ENCODE data around the gene MYH7B.
A peak's percentile ranks its signal among the peaks of the same experiment; 100 is the strongest.

The MYH7B gene

GRCh38 chr20:34955231-34956040 is at the start of gene MYH7B, which contains the start of gene GSS:
Gene MYH7B, plus strand, starts transcription at chr20:34955868. Its CDS starts 22,138 bp downstream, at chr20:34978006.
Gene GSS, minus strand, starts transcription at chr20:34955806. Its CDS starts 3,954 bp downstream, at chr20:34951852.
- peak; percentile 99 for DNase-seq

GRCh38 chr20:34907616-34908469 is 47.8 kb upstream of the MYH7B start:
- peak; percentile 54 for DNase-seq

GRCh38 chr20:34915131-34915530 is 40.5 kb upstream of the MYH7B start:
- no peak for DNase-seq

- DNase-seq: no peak
These were observed 39.8 kb upstream of the MYH7B start for GRCh38 chr20:34915749-34916455.

GRCh38 chr20:34916774-34917354 is 38.8 kb upstream of the MYH7B start:
- DNase-seq: no peak

- no peak for DNase-seq
These were observed 35.6 kb upstream of the MYH7B start for GRCh38 chr20:34920055-34920454.

GRCh38 chr20:34921436-34921835 is 34.2 kb upstream of the MYH7B start:
- DNase-seq: no peak

GRCh38 chr20:34922654-34923381 is 32.9 kb upstream of the MYH7B start:
- no peak for DNase-seq

- DNase-seq: no peak
These were observed 32.3 kb upstream of the MYH7B start for GRCh38 chr20:34923414-34923813.

GRCh38 chr20:34925341-34925740 is 30.3 kb upstream of the MYH7B start:
- DNase-seq: no peak

- no peak for DNase-seq
These were observed 29.7 kb upstream of the MYH7B start for GRCh38 chr20:34925981-34926380.

- DNase-seq: no peak
These were observed 29.1 kb upstream of the MYH7B start for GRCh38 chr20:34926581-34926980.

- no peak for DNase-seq
These were observed 27.9 kb upstream of the MYH7B start for GRCh38 chr20:34927736-34928135.

GRCh38 chr20:34928411-34928810 is 27.3 kb upstream of the MYH7B start:
- no peak for DNase-seq

GRCh38 chr20:34931771-34932170 is 23.9 kb upstream of the MYH7B start:
- no peak for DNase-seq

GRCh38 chr20:34938466-34939163 is 17.1 kb upstream of the MYH7B start:
- peak; percentile 45 for DNase-seq

GRCh38 chr20:34940081-34940481 is 15.6 kb upstream of the MYH7B start:
- no peak for DNase-seq

- DNase-seq: no peak
These were observed 14.4 kb upstream of the MYH7B start for GRCh38 chr20:34941226-34941625.

- DNase-seq: no peak
These were observed 13.4 kb upstream of the MYH7B start for GRCh38 chr20:34942301-34942700.

GRCh38 chr20:34943808-34944567 is 11.7 kb upstream of the MYH7B start:
- DNase-seq: no peak

All from left hindlimb (tissue), 1 donor.